HL-60/S4 treated with phorbol 12-myristate 13-acetate at 8.2 ng/mL for 4 days and 3 days (cell line): ENCODE data around the gene MRPL16.
"Not testable (repeated sequence)": the region's sequence is repeated elsewhere in the genome, so short reads cannot be mapped to it uniquely, and the experiment has no call there.

ENCODE experiments used
- in situ Hi-C: fragments of 300-500 bp; cut with MboI; formaldehyde crosslinking; loops from 2 replicates; pipeline ENCODE4 v1.15.0; 2022; ENCODE audit warnings: low sequenced_read_pairs

Gene MRPL16

DNA sequence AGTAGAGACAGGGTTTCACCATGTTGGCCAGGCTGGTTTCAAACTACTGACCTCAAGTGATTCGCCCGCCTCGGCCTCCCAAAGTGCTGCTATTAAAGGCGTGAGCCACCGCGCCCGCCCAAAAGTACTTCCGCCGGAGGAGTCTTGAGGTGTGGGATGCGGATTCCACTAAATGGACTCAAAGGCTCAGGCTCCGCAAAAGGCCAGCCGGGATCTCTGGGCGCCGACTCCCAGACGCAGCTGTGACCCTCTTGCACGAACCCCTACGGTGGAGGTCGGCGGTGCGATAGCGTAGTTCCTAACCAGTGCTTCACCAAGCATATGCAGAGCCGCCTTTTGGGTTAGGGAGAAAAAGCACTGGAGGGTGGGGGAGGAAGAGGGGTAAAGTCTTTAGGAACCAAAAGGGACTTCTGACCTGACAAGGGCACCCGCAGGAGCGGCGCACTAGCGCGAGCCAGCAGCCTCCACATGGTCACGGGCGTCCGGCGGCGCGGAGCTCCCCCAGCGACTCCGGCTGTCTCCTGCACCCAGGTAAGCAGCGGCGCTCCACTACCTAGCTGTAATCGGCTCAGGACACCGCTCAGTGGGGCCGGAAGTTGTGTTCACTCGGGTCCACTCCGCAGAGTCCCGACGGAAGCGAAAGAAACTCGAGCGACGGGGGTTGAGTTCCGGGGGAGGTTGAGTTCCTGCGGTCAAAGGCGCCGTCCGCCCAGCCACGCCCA lies at the start of gene MRPL16:
Gene MRPL16, minus strand, starts transcription at position 590 of the 722 bp plus-strand sequence. Its CDS starts 120 bp downstream, at position 470.
- in situ Hi-C loops: no loop called here

DNA sequence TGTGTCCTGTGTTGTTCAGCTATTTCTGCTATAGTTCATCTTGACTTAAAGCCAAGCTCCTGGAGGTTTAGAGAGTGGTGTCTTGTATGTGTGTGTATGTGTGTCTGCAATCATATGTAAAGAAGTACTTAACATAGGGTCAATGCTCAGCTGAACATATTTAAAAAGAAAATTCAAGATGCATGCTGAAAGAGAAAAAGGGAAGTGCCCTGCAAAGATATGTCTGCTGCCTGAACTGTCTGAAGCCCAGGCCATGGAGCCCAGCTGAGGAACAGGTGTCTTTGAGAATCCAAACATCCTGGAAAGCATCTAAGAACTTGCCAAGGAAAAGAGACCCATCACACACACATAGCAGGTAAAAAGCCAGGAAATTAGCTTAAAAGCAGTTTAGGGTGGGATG lies 49.1 kb upstream of the MRPL16 start:
- in situ Hi-C loops: no loop called here

DNA sequence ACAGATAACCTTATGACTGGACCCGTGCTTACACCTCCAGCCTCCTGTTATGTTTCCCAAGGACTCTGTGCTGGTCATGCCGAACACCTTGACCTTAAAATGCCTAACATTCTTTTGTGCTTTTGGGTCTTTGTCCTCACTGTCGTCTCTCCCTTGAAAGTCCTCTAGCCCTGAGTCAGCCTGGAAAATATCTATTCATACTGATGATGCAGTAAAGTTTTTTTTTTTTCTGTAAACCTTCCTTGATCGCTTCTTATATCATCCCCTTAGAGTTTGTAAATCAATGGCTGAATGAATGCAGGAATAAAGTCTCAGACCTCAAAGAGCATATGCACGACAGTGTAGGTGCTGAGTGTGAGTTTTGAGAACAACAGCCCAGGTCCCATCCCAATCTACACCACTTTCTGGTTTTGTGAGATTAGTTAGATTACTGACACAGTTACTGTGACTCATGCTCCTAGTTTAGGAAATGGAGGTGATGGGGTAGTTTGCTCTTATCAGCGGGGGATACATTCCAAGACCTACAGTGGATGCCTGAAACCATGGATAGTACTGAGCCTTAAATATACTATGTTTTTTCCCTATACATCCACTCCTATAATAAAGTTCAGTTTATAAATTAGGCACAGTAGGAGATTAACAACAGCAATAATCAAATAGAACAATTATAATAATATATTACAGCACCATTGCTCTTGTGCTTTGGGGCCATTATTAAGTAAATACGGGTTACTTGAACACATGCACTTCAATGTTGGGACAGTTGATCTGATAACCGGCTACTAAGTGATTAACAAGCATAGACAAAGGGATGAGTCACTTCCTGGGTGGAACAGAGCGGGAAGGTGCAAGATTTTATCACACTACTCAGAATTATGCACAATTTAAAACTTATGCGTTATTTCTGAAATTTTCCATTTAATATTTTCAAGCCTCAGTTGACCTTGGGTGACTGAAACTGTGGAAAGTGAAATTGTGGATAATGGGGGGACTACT lies 47.2 kb upstream of the MRPL16 start:
- in situ Hi-C loops: no loop called here

GRCh38 chr11:59854871-59855270 lies 44.3 kb upstream of the MRPL16 start:
- in situ Hi-C loops: no loop called here

- in situ Hi-C loops: not testable (repeated sequence)
Observed at GRCh38 chr11:59851416-59851815, 40.8 kb upstream of the MRPL16 start.

DNA sequence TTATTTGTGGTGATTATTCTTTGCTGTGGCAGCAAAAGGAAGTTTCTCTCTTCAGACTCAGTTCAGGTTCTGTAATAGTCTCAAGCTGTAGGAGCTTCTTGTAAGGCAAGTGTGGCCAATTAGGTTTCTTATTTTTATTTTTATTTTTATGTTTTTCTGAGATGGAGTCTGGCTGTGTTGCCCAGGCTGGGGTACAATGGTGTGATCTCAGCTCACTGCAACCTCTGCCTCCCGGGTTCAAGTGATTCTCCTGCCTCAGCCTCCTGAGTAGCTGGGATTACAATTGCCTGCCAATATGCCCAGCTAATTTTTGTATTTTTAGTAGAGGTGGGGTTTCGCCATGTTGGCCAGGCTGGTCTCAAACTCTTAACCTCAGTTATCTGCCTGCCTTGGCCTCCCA lies 39.0 kb upstream of the MRPL16 start:
- in situ Hi-C loops: not testable (repeated sequence)

DNA sequence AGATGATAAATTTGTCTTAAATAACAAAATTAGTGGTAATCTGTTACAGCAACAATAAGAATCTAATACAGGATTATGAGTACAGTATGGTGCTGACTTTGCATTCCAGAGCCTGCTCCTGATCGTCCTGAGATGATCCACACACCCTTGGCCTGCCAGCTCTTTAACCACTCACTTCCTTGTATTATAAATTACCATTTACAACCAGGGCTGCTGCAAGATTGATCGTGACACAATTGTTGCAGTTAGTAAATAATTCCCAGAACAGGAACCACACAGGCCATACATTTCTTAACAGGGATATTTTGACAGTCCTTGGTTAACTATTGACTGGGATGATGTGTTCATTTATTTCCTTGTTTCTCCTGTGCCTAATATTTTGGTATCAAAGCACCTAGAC lies 38.6 kb upstream of the MRPL16 start:
- in situ Hi-C loops: no loop called here

- in situ Hi-C loops: not testable (repeated sequence)
Observed at GRCh38 chr11:59848439-59848838, 37.9 kb upstream of the MRPL16 start.

DNA sequence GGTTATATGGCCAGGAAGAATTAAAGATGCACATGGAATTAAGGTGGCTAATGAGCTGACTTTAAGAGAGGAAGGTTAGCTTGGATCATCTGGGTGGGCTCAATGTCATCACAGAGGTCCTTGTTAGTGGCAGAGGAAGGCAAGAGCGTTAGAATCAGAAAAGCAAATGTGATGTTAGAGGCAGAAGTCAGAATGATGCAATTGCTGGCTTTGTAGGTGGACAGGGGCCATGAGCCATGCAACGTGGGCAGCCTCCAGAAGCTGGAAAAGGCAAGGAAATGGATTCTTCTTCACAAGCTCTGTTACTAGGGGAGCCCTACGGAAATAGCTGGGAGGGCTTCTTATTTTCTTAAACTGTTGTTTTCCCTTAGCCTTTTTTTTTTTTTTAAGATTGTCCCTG lies 37.0 kb upstream of the MRPL16 start:
- in situ Hi-C loops: no loop called here

GRCh38 chr11:59846556-59846955 lies 36.0 kb upstream of the MRPL16 start:
- in situ Hi-C loops: no loop called here

DNA sequence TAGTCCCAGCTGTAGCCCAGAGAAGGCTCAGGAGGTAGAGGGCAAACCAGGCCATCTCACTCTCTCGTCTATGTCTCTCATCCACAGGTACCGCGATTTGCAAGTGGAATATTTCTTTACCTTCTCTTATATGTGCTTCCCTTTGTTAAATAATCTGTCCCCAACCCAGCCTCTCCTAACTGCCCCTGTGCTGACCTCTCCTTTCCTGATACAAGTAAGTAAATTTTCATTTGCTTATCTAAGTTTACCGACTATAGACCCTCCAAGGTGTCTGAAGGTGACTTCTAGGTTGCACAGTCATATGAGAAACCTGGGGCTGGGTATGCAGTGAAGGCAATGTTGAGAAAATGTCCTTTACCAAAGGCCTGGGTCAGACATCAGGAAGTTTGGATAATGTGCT lies 34.8 kb upstream of the MRPL16 start, which contains the start of gene CBLIF:
Gene CBLIF, minus strand, starts transcription at position 101 of the 400 bp plus-strand sequence. Its CDS starts 46 bp downstream, at position 55.
- in situ Hi-C loops: no loop called here

- in situ Hi-C loops: no loop called here
Observed at GRCh38 chr11:59842316-59842715, 31.7 kb upstream of the MRPL16 start.

GRCh38 chr11:59841514-59841913 lies 30.9 kb upstream of the MRPL16 start:
- in situ Hi-C loops: no loop called here

GRCh38 chr11:59839615-59840014 lies 29.0 kb upstream of the MRPL16 start:
- in situ Hi-C loops: no loop called here

DNA sequence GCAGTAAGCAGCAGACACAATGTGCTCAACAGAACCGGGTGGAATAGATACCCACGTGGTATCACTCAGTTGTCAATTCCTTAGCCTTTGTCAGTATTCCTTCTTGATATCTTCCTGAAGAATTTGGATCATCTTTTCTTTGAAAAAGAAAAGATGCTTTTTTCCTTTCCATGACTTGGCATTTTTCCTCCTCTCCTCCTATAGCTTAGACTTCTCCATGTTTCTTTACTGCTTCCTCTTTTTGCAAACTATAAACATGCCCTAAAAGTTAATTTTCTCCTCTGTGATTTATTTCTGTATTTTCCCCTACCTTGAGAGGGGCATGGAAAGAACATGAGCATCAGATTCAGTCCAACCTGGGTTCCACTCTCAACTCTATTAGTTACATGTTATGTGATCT lies 23.0 kb upstream of the MRPL16 start:
- in situ Hi-C loops: no loop called here

DNA sequence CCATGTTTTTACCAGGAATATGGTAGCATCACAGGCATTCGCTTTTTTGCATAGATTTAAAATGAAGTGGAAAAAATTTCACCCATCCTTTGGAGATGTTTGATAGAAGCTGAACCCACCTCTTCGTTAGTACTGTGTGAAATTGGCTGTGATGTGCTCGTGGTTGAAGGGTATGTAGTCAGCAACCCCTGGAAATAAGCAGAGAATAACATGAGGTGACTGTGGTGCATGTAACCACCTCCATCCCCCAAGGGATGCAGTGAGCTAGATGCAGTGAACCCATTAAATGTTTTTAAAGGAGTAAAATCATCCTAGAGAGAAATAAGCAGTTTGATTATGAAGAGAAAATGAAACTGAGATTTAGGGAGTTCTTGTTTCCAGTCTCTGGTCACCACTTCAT lies 18.8 kb upstream of the MRPL16 start:
- in situ Hi-C loops: no loop called here

GRCh38 chr11:59822989-59823566 lies 12.5 kb upstream of the MRPL16 start:
- in situ Hi-C loops: no loop called here

GRCh38 chr11:59818572-59818971 lies 8.0 kb upstream of the MRPL16 start:
- in situ Hi-C loops: no loop called here

GRCh38 chr11:59816434-59816833 lies 5.9 kb upstream of the MRPL16 start:
- in situ Hi-C loops: not testable (repeated sequence)

DNA sequence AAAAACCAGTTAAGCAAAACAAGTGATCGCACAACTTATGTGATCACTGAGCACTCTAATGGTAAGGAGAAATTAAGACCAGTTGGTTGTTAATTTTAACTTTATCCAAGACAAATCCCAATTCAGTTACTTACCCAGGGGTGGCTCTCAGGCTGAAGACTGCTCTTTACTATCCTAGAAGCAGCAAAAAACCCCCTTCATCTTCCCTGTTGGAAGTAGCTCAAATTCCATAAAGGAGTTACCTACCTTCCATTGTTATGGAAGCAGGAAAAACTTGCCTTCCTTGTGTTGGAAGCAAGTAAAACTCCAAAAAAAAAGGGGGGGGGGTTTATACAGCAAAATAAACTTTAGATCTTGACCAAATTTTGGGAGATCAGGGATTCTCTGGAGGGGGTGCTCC lies 5.2 kb upstream of the MRPL16 start:
- in situ Hi-C loops: no loop called here

DNA sequence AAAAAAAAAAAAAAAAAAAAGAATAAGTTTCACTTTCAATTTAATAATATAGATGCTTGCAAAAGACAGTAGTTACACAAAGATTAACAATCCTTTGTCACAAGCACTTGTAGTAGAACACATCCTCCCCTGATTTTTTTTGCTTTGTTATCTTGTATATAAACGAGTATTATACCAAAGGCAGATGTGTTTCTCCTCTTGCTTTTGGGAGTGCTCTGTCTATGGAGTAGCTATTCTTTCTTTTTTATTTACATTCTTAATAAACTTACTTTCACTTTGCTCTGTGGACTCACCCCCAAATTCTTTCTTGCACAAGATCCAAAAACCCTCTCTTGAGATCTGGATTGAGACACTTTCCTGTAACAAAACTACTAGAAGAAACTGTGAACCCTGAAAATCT lies 3.4 kb upstream of the MRPL16 start:
- in situ Hi-C loops: no loop called here
